ENCODE data around the gene SYT14. TPM values are rescaled to one million over a fixed set of nuclear protein-coding genes. Genes with fewer than 3 reads are reported as not detected.

SYT14 gene
- total RNA-seq, 6 experiments from 2014 or later: 7.6 to 10.6 (median 8.5) TPM

GRCh38 chr1:209956116-209956515 lies 18.1 kb downstream of the SYT14 start:
- Mint-ChIP-seq H3K36me3 (ENCODE audit: low read depth) (peaks cover 9% of the 10 kb centered on the region), H3K4me3 (no peak overlapping the region), H3K27me3 (ENCODE audit: insufficient read depth) (no peaks in the 10 kb centered on the region), H3K27ac (no peak overlapping the region; the same call in 1 of the 2 replicates), H3K9me3 (peaks cover 6% of the 10 kb centered on the region; the same call in 1 of the 2 replicates), H3K4me1 (ENCODE audit: low read depth) (peaks cover 19% of the 10 kb centered on the region)
- no peak for DNase-seq
- TF ChIP-seq, protein P1, sequence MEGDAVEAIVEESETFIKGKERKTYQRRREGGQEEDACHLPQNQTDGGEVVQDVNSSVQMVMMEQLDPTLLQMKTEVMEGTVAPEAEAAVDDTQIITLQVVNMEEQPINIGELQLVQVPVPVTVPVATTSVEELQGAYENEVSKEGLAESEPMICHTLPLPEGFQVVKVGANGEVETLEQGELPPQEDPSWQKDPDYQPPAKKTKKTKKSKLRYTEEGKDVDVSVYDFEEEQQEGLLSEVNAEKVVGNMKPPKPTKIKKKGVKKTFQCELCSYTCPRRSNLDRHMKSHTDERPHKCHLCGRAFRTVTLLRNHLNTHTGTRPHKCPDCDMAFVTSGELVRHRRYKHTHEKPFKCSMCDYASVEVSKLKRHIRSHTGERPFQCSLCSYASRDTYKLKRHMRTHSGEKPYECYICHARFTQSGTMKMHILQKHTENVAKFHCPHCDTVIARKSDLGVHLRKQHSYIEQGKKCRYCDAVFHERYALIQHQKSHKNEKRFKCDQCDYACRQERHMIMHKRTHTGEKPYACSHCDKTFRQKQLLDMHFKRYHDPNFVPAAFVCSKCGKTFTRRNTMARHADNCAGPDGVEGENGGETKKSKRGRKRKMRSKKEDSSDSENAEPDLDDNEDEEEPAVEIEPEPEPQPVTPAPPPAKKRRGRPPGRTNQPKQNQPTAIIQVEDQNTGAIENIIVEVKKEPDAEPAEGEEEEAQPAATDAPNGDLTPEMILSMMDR (IDR thresholded peaks at IDR 0.05): no peak

GRCh38 chr1:209959623-209960022 lies 21.6 kb downstream of the SYT14 start:
- Mint-ChIP-seq H3K36me3 (ENCODE audit: low read depth) (peaks cover 9% of the 10 kb centered on the region), H3K27ac (no peak overlapping the region), H3K4me1 (ENCODE audit: low read depth) (peaks cover 36% of the 10 kb centered on the region), H3K4me3 (no peak overlapping the region), H3K27me3 (ENCODE audit: insufficient read depth) (peaks cover 2% of the 10 kb centered on the region; the same call in 1 of the 2 replicates), H3K9me3 (peaks cover 6% of the 10 kb centered on the region; the same call in 1 of the 2 replicates)
- TF ChIP-seq, protein P1 (IDR thresholded peaks at IDR 0.05): no peak
- no peak for DNase-seq

- Mint-ChIP-seq H3K4me1 (ENCODE audit: low read depth) (peaks cover 36% of the 10 kb centered on the region), H3K36me3 (ENCODE audit: low read depth) (no peaks in the 10 kb centered on the region), H3K27ac (no peak overlapping the region), H3K4me3 (no peak overlapping the region), H3K27me3 (ENCODE audit: insufficient read depth) (peaks cover 2% of the 10 kb centered on the region; the same call in 1 of the 2 replicates), H3K9me3 (no peaks in the 10 kb centered on the region)
- no peak for DNase-seq
- TF ChIP-seq, protein P1 (IDR thresholded peaks at IDR 0.05): no peak
These were observed 22.9 kb downstream of the SYT14 start for GRCh38 chr1:209960926-209961325.

GRCh38 chr1:209962388-209962787 lies 24.4 kb downstream of the SYT14 start:
- H3K36me3 Mint-ChIP-seq (ENCODE audit: low read depth): no peaks in the 10 kb centered on the region
- no peak overlapping the region for H3K27ac Mint-ChIP-seq
- peaks cover 37% of the 10 kb centered on the region for H3K4me1 Mint-ChIP-seq (ENCODE audit: low read depth)
- peaks cover 2% of the 10 kb centered on the region; the same call in 1 of the 2 replicates for H3K27me3 Mint-ChIP-seq (ENCODE audit: insufficient read depth)
- TF ChIP-seq, protein P1 (IDR thresholded peaks at IDR 0.05): no peak
- DNase-seq: no peak
- no peak overlapping the region for H3K4me3 Mint-ChIP-seq
- no peaks in the 10 kb centered on the region for H3K9me3 Mint-ChIP-seq

DNA sequence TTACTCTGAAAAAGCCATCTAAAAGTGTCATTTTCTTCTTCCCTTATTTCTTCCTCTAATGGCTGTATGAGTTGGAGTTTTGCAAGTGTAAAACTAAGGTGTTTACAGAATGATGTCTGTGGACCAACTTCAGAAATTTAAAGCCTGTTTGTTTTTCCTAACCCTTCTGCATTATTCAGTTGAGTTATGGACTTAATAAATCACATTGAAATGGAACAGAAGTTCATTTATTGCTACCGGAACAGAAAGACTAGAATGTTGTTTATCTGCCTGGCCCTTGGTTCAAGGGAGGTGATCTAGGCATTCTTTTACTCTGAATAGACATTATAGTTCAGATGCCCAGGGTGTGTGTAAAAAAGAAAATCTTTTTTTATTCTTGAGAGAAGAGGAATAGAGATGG lies 24.8 kb downstream of the SYT14 start:
- Mint-ChIP-seq H3K4me1 (ENCODE audit: low read depth) (peaks cover 37% of the 10 kb centered on the region), H3K27me3 (ENCODE audit: insufficient read depth) (peaks cover 2% of the 10 kb centered on the region; the same call in 1 of the 2 replicates), H3K27ac (no peak overlapping the region), H3K4me3 (no peak overlapping the region), H3K9me3 (no peaks in the 10 kb centered on the region), H3K36me3 (ENCODE audit: low read depth) (no peaks in the 10 kb centered on the region)
- DNase-seq: no peak
- TF ChIP-seq, protein P1 (IDR thresholded peaks at IDR 0.05): no peak
